Measurements from ENCODE around the gene FOXD4L6.
"Not testable (repeated sequence)": the region's sequence is repeated elsewhere in the genome, so short reads cannot be mapped to it uniquely, and the experiment has no call there.

DNA sequence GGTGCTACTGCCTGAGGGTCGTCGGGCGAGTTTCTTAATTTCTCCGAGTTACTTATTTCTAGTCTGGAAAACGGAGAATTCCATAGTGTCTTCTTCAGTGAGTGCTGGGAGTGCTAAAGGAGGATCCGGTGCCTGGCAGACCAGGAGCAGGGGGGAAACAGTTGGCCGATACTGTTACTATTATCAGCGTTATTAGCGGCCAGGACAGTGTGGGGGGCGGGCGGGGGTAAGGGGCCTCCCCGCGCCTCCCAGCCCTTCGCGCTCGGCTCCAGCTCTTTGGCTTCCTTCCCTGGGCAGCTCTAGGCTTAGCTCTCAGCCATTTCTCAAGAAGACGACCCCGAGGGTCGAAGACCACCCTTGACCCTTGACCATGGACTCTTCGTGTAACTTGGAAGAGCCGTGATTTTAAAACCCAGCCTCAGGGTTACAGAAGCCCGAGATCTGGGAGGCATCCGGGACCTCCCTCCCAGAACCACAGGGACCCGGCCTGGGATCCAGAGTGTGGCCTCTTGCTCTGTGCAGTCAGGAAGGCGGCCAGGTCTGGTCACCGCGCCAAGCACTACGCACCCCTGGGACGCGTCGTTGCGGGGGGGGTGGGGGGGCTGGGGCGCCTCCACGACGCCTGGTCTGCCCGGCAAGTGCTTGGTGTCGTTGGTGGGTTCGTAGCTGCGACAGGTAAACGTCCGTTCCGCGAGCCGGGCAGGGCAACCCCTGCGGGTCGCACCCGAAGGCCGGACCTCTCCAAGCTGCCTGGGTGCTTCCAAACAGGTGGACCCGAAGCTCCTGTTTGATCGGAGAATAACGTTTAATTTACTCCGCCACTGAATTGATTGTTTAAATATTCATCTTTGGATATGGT is 4.0 kb downstream of the FOXD4L6 start:
- not testable (repeated sequence) for TF ChIP-seq EZH2 (IDR thresholded peaks at IDR 0.05; ENCODE audit: borderline replicate concordance, low read depth, low read length, severe bottlenecking)
- TF ChIP-seq, protein P1, sequence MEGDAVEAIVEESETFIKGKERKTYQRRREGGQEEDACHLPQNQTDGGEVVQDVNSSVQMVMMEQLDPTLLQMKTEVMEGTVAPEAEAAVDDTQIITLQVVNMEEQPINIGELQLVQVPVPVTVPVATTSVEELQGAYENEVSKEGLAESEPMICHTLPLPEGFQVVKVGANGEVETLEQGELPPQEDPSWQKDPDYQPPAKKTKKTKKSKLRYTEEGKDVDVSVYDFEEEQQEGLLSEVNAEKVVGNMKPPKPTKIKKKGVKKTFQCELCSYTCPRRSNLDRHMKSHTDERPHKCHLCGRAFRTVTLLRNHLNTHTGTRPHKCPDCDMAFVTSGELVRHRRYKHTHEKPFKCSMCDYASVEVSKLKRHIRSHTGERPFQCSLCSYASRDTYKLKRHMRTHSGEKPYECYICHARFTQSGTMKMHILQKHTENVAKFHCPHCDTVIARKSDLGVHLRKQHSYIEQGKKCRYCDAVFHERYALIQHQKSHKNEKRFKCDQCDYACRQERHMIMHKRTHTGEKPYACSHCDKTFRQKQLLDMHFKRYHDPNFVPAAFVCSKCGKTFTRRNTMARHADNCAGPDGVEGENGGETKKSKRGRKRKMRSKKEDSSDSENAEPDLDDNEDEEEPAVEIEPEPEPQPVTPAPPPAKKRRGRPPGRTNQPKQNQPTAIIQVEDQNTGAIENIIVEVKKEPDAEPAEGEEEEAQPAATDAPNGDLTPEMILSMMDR (IDR thresholded peaks at IDR 0.05; ENCODE audit: borderline replicate concordance, extremely low read depth, low read length, poor library complexity, severe bottlenecking), result not testable (repeated sequence)
